Panc1 (cell line): Measurements from ENCODE around the gene FAM163A.
"Not testable (repeated sequence)": the region's sequence is repeated elsewhere in the genome, so short reads cannot be mapped to it uniquely, and the experiment has no call there.

Experiments used
- CTCF ChIP-seq: fragments of 450-650 bp; IDR thresholded peaks from 2 replicates; pipeline ENCODE4 v1.5.1; 2017; ENCODE audit warnings: mild to moderate bottlenecking
- POLR2AphosphoS5 ChIP-seq: IDR thresholded peaks from 2 replicates; pipeline ENCODE4 v1.6.1; 2012; ENCODE audit warnings: mild to moderate bottlenecking, low read depth, low read length, moderate library complexity
- SIN3A ChIP-seq: IDR thresholded peaks from 2 replicates; pipeline ENCODE4 v1.6.1; 2012; ENCODE audit warnings: low read depth, mild to moderate bottlenecking, low read length, moderate library complexity, borderline replicate concordance; ENCODE audit not compliant: insufficient read depth

GRCh38 chr1:179804417-179804816 is 61.3 kb downstream of the FAM163A start:
- TF ChIP-seq CTCF, POLR2AphosphoS5, SIN3A: not testable (repeated sequence)
